ENCODE data around the gene NOCT. TPM values are rescaled to one million over a fixed set of nuclear protein-coding genes. Genes with fewer than 3 reads are reported as not detected.
"Not testable (repeated sequence)": the region's sequence is repeated elsewhere in the genome, so short reads cannot be mapped to it uniquely, and the experiment has no call there.

NOCT gene
- total RNA-seq, 1 experiment from 2014 or later, result 82.5 TPM

DNA sequence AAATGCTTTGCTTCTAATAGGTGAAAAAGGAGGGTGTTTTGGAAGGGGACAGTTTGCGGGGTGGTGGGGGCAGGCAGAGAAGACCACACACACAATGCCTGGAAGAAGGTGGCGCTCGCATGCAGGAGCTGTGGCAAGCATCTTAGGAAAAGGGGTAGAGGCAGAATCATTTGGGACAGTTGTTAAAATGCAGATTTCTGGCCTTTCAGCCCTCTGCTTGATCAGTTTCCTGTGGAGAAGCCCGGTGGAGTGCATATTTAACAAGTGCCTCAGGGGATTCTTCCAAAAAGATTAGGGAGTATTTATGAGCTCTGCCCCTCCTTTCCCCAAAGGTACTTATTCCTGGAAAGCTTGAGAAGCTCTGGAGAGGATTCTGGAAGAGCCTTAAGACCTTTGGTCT, 4.8 kb downstream of the NOCT start:
- no peaks in the 10 kb centered on the region for H3K27me3 ChIP-seq (ENCODE audit: control insufficient read depth, insufficient read depth, low read length)
- H3K4me3 ChIP-seq (ENCODE audit: insufficient read depth, low read depth, low read length), result no peak overlapping the region
- DNase-seq, result peak; percentile 69
- no peaks in the 10 kb centered on the region for H3K36me3 ChIP-seq (replicated peaks; ENCODE audit: control insufficient read depth, insufficient read depth, low read length)

DNA sequence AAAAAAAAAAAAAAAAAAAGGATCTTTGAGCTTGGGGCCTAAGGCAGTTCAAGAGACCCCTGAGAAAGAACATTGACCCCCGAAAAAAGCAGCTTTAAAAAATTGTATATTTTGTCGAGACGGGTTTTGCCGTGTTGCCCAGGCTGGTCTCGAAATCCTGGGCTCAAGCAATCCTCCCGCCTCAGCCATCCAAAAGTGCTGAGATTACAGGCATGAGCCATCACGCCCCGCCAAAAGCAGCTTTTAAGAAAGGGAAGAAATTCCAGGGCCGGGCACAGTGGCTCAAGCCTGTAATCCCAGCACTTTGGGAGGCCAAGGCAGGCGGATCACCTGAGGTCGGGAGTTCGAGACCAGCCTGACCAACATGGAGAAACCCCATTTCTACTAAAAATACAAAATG, 5.5 kb downstream of the NOCT start:
- H3K27me3 ChIP-seq (ENCODE audit: control insufficient read depth, insufficient read depth, low read length); H3K36me3 ChIP-seq (replicated peaks; ENCODE audit: control insufficient read depth, insufficient read depth, low read length); H3K4me3 ChIP-seq (ENCODE audit: insufficient read depth, low read depth, low read length); DNase-seq: not testable (repeated sequence)

DNA sequence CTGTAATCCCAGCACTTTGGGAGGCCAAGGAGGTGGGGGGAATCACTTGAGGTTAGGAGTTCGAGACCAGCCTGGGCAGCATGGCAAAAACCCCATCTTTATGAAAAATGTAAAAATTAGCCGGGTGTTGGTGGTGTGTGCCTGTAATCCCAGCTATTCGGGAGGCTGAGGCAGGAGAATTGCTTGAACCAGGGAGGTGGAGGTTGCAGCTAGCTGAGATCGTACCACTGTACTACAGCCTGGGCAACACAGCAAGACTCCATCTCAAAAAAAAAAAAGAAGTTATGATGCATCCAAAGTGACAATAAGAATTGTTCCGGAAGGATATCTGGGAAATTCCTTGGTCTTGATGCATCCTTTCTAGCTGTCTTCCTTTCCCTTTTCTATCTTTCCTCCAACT, 7.3 kb downstream of the NOCT start:
- H3K27me3 ChIP-seq (ENCODE audit: control insufficient read depth, insufficient read depth, low read length), result no peaks in the 10 kb centered on the region

DNA sequence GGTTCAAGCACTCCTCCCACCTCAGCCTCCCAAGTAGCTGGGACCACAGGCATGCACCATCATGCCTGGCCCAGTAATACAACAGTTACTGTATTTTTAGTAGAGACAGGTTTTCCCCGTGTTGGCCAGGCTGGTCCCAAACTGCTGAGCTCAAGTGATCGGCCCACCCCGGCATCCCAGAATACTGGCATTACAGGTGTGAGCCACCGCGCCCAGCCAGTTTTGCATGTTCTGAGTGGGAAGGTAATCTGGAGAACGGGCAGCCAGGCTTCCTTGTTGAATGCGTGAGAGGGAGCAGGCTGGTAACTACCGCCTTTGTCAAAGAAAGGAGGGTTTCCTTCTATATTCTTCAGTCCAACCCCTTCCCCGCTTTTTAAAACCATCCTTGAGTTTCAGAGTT, 9.1 kb downstream of the NOCT start:
- Histone ChIP-seq H3K4me3 (ENCODE audit: insufficient read depth, low read depth, low read length) (no peak overlapping the region), H3K27me3 (ENCODE audit: control insufficient read depth, insufficient read depth, low read length) (no peaks in the 10 kb centered on the region), H3K36me3 (replicated peaks; ENCODE audit: control insufficient read depth, insufficient read depth, low read length) (no peaks in the 10 kb centered on the region; the same call in 1 of the 2 replicates)
- DNase-seq, result no peak

More for the DNA sequence above, 7.3 kb downstream of the NOCT start:
- no peak for DNase-seq
- H3K36me3 ChIP-seq (replicated peaks; ENCODE audit: control insufficient read depth, insufficient read depth, low read length), result no peaks in the 10 kb centered on the region
- H3K4me3 ChIP-seq (ENCODE audit: insufficient read depth, low read depth, low read length), result no peak overlapping the region

DNA sequence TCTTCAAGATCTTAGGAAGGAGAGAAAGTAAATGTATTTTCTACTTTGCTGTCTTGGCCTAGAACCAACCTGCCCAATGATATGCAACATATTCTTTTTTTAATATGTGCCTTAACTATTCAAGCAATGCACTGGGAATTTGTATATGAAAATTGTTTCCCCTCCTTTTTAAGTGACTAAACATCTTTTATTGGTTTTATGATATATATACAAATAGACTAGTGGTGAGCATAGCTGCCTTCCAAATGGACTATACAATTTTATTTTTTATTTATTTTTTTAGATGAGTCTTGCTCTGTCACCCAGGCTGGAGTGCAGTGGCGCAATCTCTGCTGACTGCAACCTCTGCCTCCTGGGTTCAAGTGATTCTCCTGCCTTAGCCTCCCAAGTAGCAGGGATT, 10.3 kb downstream of the NOCT start:
- H3K4me3 ChIP-seq (ENCODE audit: insufficient read depth, low read depth, low read length), result no peak overlapping the region
- H3K27me3 ChIP-seq (ENCODE audit: control insufficient read depth, insufficient read depth, low read length), result no peaks in the 10 kb centered on the region
- no peaks in the 10 kb centered on the region; the same call in 1 of the 2 replicates for H3K36me3 ChIP-seq (replicated peaks; ENCODE audit: control insufficient read depth, insufficient read depth, low read length)
- no peak for DNase-seq

DNA sequence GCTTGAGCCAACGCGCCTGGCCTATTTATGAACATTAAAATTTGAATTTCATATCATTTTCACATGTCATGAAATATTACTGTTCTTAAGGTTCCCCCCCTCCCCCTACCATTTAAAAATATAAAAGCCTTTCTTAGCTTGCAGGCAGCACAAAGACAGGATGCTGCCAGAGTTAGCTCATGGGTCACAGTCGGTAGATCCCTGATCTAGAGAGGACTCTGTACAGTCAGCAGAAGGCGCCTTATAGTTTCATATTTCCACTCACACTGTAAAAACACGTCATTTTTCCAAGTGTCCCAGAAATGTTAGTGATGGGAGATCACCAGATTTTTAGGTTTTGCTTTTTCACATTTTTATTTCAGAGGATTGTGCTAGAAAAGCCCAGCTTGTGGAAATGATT, 12.2 kb downstream of the NOCT start:
- H3K4me3 ChIP-seq (ENCODE audit: insufficient read depth, low read depth, low read length), result no peak overlapping the region
- no peaks in the 10 kb centered on the region for H3K27me3 ChIP-seq (ENCODE audit: control insufficient read depth, insufficient read depth, low read length)
- H3K36me3 ChIP-seq (replicated peaks; ENCODE audit: control insufficient read depth, insufficient read depth, low read length), result no peaks in the 10 kb centered on the region; the same call in 1 of the 2 replicates
- no peak for DNase-seq

DNA sequence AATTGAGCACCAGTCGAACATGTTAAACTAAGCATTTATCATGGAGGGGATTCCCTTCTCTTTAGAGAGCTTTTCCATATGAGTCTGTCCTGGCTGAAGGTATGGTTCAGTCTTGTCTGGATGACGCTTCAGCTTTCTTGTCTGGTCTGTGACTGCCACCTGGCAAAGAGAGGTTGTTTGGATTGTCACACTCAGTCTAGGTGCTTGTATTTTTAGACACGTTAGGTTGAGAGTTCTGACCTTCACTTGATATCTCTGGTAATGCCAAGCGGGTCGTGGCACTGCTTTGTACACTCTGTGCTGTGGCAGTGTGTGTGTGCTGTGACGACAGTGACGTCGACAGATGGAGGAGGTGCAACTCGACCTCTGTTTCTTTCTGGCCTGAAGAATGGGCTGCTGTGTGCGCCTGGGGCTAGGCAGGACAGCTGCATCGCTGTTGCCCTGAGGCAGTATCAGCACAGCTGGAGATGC, 12.6 kb downstream of the NOCT start:
- no peak for DNase-seq
- no peak overlapping the region for H3K4me3 ChIP-seq (ENCODE audit: insufficient read depth, low read depth, low read length)
- H3K27me3 ChIP-seq (ENCODE audit: control insufficient read depth, insufficient read depth, low read length), result no peaks in the 10 kb centered on the region
- no peaks in the 10 kb centered on the region; the same call in 1 of the 2 replicates for H3K36me3 ChIP-seq (replicated peaks; ENCODE audit: control insufficient read depth, insufficient read depth, low read length)

DNA sequence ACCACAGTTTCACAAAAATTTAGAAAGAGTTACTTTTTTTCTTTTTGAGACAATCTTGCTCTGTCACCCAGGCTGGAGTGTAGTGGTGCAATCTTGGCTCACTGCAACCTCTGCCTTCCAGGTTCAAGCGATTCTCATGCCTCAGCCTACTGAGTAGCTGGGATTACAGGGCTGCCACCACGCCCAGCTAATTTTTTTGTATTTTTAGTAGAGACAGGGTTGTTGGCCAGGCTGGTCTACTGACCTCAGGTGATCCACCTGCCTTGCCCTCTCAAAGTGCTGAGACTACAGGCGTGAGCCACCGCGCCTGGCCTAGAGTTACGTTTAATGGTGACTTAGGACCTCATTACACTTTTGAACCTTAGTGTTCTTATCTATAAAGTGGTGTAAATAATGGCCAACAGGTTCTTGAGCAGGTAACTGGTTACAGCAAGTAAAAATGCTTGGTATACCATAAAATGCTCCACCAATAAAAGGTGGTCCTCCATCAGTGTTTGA, 14.3 kb downstream of the NOCT start:
- not testable (repeated sequence) for H3K27me3 ChIP-seq (ENCODE audit: control insufficient read depth, insufficient read depth, low read length); DNase-seq; H3K4me3 ChIP-seq (ENCODE audit: insufficient read depth, low read depth, low read length); H3K36me3 ChIP-seq (replicated peaks; ENCODE audit: control insufficient read depth, insufficient read depth, low read length)

DNA sequence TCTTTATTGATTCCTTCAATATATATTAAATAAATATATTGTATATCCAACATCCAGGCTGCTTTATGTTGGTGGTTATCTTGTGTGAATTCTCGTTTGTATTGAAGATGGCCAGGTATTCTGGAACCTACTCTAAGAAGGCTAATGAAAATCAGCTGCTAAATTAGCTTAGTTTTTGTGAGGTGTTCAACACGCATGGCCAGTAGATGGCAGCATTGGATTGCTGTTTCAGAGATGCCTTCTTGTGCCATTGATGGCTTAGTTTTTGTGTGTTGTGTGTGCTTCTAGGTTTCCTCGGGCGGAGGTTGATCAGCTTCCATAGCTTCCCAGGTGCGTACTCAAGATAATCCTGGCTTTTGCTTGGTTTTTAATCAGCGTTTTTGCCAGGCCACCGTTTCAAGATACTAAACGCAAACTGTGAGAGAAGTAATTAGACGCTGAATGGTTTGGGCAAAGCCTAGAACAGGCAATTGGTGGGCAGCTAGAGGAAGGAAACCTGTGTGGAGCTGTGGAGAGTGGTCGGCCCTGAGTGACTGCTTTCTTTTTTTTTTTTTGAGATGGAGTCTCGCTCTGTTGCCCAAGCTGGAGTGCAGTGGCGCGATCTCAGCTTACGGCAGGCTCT, 15.1 kb downstream of the NOCT start:
- Histone ChIP-seq H3K27me3 (ENCODE audit: control insufficient read depth, insufficient read depth, low read length) (no peaks in the 10 kb centered on the region), H3K4me3 (ENCODE audit: insufficient read depth, low read depth, low read length) (no peak overlapping the region), H3K36me3 (replicated peaks; ENCODE audit: control insufficient read depth, insufficient read depth, low read length) (no peaks in the 10 kb centered on the region; the same call in none of the 2 replicates)
- DNase-seq, result peak; percentile 80

DNA sequence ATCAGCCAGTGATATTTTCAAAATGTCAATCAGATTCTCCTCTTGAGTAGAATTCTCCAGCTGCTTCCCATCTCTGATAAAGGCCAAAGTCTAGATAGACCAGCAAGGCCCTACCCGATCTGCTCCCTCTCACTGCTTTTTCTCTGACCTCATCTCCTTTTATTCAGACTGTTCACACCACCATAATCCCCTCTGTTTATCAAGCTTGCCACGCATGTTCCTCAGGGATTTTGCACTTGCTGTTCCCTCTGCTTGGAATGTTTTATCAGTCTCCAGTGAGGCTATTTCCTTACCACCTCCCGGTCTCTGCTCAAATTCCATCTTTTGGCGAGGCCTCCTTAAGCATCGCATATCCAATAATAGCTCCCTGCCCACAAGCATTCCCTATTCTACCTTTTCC, 20.1 kb downstream of the NOCT start:
- no peak for DNase-seq
- Histone ChIP-seq H3K4me3 (ENCODE audit: insufficient read depth, low read depth, low read length) (no peak overlapping the region), H3K27me3 (ENCODE audit: control insufficient read depth, insufficient read depth, low read length) (no peaks in the 10 kb centered on the region), H3K36me3 (replicated peaks; ENCODE audit: control insufficient read depth, insufficient read depth, low read length) (no peaks in the 10 kb centered on the region; the same call in none of the 2 replicates)

DNA sequence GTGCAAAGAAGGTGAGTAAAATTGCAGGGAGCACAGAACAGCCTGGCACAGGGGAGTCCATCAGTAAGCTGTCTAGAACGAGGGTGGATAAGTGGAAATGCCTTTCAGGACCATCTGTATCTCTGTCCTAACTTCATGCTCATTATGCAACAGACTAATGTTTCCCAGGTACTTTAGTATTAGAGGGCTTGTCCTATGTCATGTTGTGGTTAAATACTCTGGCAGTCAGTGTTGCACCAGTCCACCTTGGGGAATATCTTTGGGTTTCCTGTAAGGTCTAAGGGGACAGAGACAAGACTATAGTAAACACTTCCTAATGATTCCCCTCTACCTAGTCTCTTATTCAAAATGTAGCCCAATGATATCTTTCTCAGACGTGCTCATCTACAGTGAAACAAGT, 21.3 kb downstream of the NOCT start:
- Histone ChIP-seq H3K4me3 (ENCODE audit: insufficient read depth, low read depth, low read length) (no peak overlapping the region), H3K27me3 (ENCODE audit: control insufficient read depth, insufficient read depth, low read length) (no peaks in the 10 kb centered on the region), H3K36me3 (replicated peaks; ENCODE audit: control insufficient read depth, insufficient read depth, low read length) (no peaks in the 10 kb centered on the region; the same call in none of the 2 replicates)
- DNase-seq, result no peak

DNA sequence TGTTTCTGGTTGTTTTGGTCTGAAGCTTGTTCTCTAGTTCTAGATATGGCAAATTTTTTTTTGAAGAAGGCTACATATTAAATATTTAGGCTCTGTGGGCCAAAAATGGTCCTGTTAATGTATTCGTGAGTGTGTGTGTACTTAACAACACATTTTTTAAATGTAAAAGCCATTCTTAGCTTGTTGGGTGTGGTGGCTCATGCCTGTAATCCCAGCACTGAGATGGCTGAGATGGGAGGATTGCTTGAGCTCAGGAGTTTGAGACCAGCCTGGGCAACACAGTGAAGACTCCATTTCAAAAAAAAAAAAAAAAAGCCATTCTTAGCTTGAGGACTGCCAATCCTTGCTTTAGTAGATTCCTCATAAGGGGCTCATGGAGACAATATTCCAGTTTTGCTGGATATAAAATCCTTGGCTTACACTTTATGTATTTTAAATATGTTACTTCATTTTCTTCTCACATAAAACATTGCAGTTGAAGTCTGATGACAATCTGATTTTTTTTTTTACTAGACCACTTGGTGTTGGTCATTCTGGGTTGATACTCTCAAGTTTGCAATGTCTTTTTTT, 23.4 kb downstream of the NOCT start:
- no peak overlapping the region for H3K4me3 ChIP-seq (ENCODE audit: insufficient read depth, low read depth, low read length)
- H3K27me3 ChIP-seq (ENCODE audit: control insufficient read depth, insufficient read depth, low read length), result no peaks in the 10 kb centered on the region
- DNase-seq, result no peak
- H3K36me3 ChIP-seq (replicated peaks; ENCODE audit: control insufficient read depth, insufficient read depth, low read length), result peaks cover 5% of the 10 kb centered on the region

DNA sequence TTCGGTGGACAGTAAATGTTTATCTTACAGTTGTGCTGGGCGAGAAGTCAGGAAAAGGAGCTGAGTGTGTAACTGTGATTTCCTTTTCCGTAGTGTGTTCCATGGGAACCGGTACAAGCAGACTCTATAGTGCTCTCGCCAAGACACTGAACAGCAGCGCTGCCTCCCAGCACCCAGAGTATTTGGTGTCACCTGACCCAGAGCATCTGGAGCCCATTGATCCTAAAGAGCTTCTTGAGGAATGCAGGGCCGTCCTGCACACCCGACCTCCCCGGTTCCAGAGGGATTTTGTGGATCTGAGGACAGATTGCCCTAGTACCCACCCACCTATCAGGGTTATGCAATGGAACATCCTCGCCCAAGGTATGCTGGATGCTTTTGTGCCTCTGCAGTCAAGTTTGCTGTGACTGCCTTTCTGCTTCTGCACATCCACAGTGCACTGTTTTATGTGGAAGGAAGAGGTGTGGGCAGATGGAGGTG, 27.4 kb downstream of the NOCT start:
- DNase-seq, result no peak

DNA sequence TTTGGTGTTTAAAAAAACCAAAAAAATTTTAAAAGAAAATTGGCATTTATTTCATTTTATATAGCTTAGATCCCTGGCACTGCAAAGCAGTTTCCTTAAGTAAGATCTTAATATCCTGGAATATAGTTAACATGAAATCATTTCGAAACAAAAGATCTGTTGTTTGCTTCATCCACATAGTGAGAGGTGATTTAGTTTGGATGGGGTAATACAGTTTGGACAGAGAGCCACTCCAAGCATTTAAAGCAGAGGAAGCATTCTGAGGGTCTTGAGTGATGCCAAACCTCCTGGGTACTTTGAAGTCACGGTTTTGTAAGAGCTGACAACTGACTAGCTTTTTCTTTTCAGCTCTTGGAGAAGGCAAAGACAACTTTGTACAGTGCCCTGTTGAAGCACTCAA, 28.7 kb downstream of the NOCT start:
- Histone ChIP-seq H3K36me3 (replicated peaks; ENCODE audit: control insufficient read depth, insufficient read depth, low read length) (peaks cover 11% of the 10 kb centered on the region), H3K27me3 (ENCODE audit: control insufficient read depth, insufficient read depth, low read length) (no peaks in the 10 kb centered on the region), H3K4me3 (ENCODE audit: insufficient read depth, low read depth, low read length) (no peak overlapping the region)
- DNase-seq, result no peak

More for the DNA sequence above, 27.4 kb downstream of the NOCT start:
- Histone ChIP-seq H3K36me3 (replicated peaks; ENCODE audit: control insufficient read depth, insufficient read depth, low read length) (peaks cover 11% of the 10 kb centered on the region), H3K27me3 (ENCODE audit: control insufficient read depth, insufficient read depth, low read length) (no peaks in the 10 kb centered on the region), H3K4me3 (ENCODE audit: insufficient read depth, low read depth, low read length) (no peak overlapping the region)

DNA sequence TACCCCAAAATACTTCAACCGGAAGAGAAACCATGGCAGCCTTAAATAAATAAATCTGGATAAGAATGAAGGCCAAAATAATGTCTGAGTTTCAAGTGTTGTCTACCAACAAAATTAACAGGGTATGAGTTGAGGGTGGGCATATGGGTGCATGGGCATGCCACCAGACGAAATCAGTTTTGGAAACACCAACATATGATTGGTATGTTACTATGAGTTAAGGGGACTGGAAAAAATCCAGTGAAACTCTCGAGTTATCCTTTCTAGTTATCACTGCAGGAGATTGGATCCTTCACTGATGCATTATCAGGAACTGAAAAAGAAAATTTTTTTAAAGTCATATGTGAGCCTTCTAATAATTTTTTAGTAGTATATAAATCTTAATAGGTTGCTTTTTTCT, 32.4 kb downstream of the NOCT start:
- H3K4me3 ChIP-seq (ENCODE audit: insufficient read depth, low read depth, low read length), result no peak overlapping the region
- H3K36me3 ChIP-seq (replicated peaks; ENCODE audit: control insufficient read depth, insufficient read depth, low read length), result peaks cover 9% of the 10 kb centered on the region
- no peak for DNase-seq
- no peaks in the 10 kb centered on the region for H3K27me3 ChIP-seq (ENCODE audit: control insufficient read depth, insufficient read depth, low read length)

All from H7 (cell line).